DMS53 treated with DMSO at 0.1 percent for 48 hours (cell line): ENCODE data around the gene MT1HL1.

Source experiments
- DNase-seq: peaks from one replicate; lab custom pipeline; 2025; ENCODE audit not compliant: unreplicated experiment; lab: John Stamatoyannopoulos, UW

MT1HL1 gene

DNA sequence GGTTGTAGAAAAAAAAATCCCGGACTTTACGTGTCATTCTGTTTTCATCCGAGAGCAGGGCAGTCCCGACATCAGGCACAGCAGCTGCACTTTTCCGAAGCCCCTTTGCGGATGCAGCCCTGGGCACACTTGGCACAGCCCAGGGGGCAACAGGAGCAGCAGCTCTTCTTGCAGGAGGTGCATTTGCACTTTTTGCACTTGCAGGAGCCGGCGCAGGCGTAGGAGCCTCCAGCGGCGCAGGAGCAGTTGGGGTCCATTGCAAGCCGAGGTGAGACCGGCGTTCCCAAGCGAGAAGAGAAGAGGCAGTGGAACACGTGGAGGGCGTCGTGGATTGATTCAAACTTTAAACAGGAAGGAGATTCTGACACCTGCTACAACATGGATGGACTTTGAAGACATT, at the start of gene MT1HL1:
Gene MT1HL1, minus strand, starts transcription at position 326 of the 400 bp plus-strand sequence. Its CDS starts 69 bp downstream, at position 257.
- DNase-seq = no peak

DNA sequence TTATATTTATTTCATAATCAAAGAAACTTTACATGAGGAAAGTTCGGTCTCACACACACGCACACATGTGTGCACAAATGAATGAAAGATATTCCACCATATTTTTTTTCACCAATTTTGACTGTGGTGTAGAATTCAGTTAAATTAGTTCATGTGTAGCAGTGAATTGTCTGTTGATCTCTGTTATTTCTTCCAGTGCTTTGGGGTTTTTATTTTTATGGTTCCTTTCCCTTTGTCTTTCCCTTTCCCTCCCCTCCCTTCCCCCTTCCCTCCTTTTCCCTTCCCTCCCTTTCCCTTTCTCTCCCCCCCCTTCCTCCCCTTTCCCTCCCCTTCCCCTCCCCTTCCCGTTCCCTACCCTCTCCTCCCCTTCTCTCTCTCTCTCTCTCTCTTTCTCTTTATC, 46.7 kb upstream of the MT1HL1 start:
- no peak for DNase-seq

DNA sequence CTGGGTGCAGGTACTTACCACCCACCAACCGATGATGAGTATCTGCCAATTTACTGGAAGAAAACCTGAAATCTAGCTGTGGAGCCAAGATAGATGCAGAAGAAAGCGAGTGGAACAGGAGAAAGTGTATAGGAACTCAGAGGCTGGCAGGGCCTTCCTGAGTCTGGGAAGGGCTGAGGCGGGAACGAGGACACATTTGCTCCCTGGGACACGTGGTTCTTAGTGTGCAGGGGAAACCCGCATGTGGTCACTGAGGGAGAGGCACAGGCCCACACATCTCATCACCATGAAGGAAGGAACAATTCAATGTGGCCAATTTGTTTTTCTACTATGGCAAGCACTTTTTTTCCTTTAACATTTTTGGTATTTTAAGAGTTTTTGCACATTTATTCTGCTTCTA, 45.9 kb upstream of the MT1HL1 start:
- no peak for DNase-seq

DNA sequence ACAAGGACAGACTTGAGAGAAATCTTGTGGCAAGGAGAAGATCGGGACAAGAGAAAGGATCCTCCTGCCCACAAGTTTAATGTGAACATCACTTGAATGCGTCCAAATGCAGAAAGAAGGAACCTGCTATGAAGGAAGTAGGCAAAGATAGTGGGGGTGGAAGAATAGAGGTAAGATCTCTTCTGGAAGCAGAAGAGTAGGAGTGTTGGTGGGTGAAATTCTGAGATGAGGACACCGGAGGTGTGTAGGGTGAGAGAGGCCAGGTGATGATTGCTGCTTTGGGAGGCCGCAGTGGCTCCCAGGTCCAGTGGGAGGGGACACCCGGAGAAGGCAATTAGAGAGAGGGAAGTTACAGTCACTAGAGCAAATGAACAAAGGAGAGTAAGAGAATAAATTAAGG, 44.6 kb upstream of the MT1HL1 start:
- no peak for DNase-seq

DNA sequence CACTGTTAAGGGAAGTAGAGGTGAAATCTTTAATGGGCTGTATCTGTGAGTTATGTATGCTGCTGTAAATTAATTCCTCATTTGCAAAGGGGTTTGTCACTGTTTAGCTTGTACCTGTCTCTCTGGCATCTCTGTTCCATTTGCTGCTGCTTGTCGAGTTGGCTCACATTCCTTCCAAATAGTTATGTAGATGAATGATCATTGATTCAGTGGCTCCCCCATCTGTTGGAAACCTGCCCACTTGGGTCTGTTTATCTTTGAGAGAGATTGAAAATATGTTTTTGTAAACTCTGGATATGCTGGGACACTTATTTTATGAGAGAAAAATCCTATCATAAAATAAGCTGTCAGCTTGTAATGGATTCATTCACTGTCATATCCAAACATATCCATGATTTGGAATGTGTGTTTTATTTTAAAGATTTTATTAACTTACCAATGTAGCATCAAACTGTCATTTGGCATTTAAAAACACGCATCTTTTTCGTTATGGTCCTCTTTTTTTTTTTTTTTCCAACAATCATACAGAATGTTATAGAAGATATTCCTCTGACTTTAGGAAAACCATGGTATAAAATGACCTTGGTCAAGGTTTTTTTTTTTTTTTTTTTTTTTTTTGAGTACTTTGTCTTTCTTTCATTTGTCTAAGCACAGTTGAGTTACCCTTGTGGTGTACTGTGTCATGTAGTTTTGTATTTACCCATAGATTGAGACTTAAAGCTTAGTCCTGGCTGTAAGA, 41.2 kb upstream of the MT1HL1 start:
- DNase-seq = no peak

DNA sequence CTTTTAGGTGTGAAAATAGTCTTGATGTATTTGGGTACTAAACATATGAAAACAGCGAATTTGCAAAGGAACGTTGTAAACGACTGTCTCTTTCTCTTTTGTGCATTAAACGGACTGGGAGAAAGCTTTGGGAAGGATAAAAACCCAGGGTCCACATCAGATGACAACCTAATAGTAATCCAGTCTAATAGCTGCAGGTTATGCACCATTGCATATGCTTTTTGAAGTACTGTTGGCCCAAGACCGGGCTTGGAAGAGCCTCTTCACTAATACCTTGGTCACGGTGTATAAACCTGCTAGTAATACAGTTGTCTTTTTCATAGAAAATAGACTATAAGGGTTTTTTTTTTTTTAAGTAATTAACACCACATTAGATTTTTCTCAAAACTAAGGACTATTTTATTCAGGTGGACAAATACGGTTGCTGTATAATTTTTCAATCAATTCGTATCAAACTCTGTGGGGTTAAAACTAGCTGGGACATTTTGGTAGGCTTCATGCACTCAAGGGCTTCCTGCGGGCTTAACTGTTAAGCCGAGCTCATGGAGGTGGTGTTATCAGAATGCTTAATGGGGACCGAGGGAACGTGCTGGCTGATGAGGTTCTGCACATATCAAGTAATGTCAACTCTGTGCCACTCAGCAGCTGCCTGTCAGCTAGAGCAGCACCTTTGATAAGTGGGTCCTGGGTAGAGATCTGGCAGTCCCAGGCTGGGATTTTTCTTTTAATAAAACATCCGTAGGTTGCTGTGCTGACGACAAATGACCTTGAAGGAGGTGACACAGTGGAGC, 39.8 kb upstream of the MT1HL1 start:
- peak; percentile 26 for DNase-seq

DNA sequence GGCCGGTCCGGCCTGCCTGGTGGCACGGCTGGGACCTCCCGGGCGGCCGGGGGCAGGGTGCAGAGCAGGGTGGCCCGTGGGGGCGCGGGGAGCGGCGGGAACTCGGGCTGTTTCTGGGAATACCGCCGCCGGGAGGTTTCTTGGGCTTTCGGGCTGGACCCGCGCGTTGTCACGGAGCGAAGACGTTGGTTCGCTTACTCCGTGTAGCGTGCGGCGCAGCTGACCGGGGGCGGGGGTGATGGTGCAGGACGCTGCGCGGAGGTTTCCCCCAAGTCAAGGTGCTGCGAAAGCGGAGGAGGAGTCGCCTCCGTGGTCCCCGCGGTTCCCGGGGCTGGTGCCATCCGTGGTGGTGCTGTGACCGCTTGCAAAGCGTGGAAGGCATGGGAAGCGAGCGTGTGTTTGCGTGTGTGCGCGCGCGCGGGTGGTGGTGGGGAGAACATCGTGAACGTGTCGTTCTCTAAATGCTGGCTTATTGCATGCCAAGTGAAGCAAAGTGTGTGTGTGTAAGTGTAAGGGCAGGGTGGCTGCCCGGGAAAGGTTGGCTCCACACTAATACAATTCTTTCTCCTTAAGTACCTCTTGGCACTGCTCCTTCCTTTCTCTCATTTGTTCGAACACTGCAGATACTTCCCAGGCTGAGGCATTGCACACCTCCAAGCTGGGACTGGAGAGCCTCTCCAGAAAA, 38.8 kb upstream of the MT1HL1 start:
- DNase-seq = peak; percentile 37

DNA sequence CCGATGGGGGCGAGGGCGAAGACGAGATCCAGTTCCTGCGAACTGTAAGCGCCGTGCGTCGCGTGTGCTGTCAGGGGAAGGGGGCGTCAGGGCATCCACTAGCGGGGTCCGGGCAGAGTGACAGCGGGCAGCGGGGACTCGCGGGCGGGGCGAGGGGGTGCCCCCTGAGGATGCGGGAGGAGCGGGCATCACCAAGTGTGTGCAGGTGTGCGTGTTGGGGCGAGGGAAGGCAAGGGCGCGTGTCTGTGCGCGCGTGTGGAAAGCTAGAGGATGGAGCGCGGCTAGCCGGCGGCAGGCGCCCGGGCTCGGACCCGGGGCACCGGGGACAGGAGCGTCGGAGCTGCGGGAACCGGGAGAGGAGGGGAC, 38.3 kb upstream of the MT1HL1 start:
- no peak for DNase-seq

DNA sequence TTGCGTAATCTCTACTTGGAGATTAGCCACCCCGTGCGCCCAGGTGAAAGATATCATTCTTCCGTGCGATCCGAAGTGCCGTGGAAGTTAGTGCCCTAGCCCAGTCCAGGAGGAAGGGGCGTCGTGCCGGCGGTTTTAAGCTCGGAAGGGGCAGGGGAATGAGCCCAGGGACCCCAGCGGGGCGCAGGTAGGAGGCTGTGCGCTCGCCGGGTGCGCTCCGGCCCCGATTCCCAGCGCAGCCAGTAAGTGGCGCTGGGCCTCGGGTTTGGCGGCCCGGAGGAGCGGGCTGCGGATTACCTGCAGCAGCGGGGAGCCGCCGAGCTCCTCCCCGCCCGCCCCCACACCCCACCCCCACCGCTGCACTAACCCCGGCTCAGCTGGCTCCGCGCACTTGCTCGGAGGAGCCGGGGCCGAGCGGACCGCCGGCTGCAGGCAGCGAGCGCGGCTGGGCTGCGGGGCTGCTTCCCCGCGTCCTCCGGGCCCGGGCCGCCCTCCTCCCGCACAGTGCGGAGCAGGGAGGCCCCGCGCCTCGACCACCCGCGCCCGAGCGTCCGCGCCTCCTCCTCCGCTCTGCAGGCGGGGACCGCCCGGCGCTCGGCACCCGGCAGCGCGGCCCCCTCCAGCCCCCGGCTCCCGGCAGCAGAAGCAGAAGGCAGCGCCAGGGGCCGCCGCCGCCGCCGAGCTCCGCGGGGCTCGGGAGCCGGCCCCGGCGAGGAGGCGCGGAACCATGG, 37.7 kb upstream of the MT1HL1 start, which contains the start of gene RYR2:
Gene RYR2, plus strand, starts transcription at position 390 of the 731 bp plus-strand sequence. Its CDS starts 338 bp downstream, at position 728.
- DNase-seq = no peak

DNA sequence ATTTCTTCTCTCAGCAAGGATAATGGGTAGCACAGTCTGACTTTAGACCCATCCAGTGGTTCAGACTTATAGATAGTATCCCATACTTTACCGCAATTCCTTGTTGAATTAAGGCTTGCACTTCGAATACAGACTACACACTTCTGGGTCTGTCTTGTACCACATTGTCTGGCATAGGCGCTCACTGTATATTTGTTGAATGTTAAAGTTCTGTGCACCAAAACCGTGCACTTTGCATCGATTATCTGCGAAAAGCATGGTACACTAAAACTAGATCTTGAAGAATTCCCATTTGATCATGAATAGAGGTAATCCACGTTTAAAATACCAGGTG, 37.2 kb upstream of the MT1HL1 start:
- DNase-seq = no peak

DNA sequence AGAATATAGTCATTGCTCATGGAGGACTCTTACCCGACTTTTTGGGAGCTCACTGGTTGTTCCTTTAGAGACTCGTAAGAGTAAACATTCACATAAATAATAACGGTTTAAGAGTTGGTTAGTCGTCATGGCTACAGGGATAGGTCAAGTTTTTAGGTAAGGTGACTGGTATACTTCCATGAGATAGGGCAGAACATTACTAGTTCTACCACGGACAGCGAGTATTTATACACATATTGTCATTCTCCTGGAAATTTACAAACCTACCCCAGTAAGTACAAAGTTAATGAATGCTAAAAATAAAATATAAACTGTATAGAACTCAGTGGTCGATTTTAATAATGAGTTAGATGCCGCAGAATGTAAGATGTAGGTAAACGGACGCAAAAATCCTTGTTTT, 36.6 kb upstream of the MT1HL1 start:
- DNase-seq = no peak

DNA sequence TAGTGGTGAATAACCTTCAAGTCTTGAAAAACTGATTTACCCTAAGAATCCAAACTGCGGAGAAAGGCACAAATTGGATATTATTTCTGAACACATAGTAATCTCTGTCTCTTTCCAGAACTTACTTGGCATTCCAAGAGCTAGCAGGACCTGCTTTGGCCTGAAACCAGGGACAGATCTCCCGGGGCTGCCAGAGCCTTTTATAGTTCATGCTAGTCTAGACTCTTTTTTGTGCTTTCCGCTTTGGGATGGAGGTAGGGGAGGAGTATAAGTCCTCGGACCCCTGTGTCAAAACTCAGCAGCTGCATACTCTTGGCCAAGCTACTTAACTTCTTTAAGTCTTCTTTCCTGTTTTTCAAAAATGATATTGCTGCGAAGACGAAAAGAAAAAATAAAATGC, 34.0 kb upstream of the MT1HL1 start:
- no peak for DNase-seq

DNA sequence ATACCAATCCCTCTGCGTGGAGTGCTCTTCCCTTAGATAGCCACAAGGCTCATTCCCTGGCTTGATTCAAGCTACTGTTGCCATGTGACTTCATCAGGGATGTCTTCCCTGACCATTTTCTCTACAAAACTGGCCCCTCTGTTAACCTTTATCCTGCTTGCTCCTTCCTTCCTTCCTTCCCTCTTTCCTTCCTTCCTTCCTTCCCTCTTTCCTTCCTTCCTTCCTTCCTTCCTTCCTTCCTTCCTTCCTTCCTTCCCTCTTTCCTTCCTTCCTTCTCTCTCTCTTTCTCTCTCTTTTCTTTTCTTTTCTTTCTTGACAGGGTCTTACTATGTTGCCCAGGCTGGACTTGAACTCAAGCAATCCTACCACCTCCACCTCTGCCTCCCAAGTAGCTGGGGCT, 31.5 kb upstream of the MT1HL1 start:
- no peak for DNase-seq

DNA sequence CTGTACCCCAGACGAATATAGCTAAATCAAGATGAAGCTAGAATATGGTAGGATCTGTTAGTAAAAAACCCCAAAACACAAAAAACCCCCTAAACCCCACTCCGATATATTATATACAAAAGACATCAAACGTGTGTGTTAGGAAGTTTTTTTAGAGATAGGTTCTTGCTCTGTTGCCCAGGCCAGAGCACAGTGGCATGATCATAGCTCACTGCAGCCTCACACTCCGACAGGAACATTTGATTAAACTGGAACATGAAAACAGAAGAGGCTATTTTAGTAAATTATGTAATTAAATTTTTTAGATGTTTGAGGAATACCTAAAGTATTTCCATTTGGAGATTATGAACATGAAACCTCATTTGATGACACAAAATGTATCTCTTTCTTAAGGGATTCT, 29.6 kb upstream of the MT1HL1 start:
- no peak for DNase-seq

DNA sequence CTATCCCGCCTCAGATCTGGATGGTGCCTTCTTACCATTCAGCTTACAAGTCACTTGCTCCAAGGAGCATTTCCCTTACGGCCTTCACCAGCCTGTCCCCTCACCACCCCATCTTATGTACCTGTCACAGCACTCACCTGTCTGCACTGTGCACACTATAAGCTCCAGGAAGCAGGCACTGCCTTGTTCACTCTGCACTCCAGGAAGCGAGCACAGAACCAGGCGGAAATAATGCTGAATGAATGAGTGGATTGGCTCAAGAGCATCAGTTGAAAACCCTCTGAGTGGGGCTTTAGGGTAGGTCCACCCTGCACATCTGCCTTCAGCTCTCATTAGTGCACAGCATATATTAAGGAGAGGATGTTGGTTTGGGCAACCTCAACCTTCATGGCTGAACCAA, 28.8 kb upstream of the MT1HL1 start:
- no peak for DNase-seq

DNA sequence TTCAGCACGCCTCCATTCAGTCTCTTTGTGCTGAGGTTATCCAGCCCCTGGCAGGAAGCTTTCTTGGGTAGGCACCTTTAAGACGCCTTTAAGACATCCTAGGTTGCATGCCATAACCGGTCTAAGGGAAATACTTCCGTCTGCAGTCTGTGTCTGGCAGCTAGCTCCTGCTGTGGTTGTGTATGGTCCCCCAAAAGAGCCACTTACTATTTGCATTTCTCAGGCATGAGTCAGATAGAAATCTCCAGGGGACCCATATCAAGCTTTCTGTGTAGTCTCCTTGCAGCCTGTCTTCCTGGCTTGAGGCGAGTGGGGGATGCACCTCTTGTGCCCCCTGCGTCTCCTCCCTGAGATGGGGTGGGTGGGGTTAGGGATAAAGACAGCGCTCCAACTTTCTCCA, 27.8 kb upstream of the MT1HL1 start:
- no peak for DNase-seq

DNA sequence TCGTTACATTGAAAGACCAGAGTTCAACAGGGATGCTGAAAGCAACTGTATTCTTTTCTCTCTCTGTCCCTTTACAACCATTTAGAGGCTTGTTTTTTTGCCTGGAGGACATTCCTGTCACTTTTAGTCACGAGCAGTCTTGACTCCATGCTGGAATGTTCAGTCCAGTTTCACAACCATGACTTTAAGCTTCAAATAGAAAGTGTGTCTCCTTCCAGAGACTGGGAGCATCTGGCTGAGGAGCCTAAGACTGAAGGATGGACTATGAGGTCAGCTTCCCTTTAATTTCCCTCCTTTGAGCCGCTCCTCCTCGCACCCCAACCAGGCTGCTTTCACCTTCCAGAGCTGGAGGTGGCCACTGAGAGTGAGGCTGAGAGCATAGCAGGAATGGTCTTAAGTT, 27.2 kb upstream of the MT1HL1 start:
- DNase-seq = no peak

DNA sequence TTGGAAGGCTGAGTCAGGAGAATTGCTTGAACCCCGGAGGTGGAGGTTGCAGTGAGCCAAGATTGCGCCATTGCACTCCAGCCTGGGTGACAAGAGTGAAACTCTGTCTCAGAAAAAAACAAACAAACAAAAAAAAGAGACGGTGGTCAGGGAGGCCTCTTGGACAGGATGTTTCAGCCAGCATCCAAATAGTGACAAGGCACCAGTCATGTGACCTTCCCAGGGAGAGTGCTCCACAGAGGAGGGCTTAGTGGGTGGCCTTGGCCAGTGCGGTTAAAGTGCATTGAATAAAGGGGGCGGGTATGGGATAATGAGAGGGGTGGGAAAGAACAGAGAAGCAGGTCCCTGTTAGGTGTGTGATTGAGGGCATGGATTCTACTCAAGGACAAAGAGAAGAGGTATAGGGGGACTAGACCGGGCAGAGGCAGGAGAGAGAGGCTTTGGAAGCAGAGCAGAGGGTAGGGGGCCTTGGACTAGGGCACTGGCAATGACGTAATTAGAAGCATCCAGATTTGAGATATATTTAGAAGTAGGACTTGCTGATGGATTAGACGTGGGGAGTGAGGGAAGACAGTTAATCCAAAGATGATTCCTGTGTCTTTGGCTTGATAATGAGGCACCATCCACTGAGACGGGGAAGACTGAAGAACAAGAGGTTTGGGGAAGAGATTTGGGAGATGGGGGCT, 25.8 kb upstream of the MT1HL1 start:
- no peak for DNase-seq

DNA sequence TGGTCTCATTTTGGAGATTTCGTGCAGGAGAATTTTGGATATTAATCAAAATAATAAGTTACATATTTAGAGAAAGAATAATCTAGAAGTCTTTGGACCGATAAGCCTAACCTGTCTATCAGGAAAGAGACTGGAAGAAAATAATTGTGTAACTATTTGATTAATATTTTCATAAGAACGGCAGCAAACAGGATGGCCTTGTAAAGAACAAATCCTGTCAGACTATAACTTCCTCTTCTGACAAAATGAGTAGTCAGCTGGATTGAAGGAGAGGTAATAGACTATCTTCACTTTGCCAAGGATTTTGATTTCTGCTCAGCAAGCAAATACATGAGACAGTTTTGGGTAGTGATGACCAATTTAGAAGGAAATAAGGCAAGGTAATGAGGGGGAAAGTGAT, 25.0 kb upstream of the MT1HL1 start:
- DNase-seq = no peak

DNA sequence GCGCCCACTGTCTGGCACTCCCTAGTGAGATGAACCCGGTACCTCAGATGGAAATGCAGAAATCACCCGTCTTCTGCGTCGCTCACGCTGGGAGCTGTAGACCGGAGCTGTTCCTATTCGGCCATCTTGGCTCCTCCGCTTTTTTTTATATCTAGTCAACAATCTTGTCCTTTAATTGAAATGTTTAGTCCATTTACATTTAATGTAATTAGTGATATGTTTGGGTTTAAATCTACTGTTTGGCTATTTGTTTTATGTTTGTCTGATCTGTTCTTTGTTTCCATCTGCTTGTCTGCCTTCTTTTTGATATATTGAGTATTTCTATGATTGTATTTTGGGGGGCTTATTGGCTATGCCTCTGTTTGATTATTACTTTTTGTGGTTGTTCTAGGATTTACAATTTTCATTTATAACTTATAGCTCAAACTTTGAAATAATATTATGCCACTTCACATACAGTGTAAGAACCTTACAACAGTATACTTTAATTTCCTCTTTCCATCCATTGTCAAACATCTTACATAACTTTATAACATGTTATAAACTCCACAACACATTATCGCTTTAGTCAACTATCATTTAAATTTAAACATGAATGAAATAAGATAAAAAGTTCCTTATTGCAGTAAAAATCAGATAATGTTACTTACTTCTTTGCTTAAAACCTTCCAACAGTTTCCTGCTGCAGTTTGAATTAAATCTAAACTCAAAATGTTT, 21.3 kb upstream of the MT1HL1 start:
- no peak for DNase-seq
